GM21423 (cell line): ENCODE measurements around the gene NUDT13.
"Not testable (repeated sequence)": the region's sequence is repeated elsewhere in the genome, so short reads cannot be mapped to it uniquely, and the experiment has no call there.

Experiments used
- ATAC-seq: cut with Tn5 transposase; IDR thresholded peaks from one replicate; pipeline ENCODE4 v1.9.1; 2021; ENCODE audit warnings: mild to moderate bottlenecking, moderate library complexity; ENCODE audit not compliant: unreplicated experiment

NUDT13 gene

DNA sequence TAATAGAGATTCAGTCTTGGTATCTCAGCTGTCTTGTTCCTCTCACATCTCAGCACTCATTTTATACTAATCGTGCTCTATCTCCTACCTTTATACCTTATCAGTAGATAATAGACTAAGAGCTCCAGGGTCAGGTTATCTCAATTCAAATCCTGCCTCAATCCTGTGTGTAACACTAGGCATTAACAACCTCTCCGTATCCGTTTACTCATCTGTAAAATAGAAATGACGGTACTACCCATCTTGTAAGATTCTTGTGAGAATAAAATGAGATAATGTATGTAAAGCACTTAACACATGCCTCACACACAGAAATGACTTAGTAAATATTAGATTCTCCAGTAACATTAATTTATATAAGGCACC, 13.0 kb upstream of the NUDT13 start:
- ATAC-seq, result no peak

GRCh38 chr10:73099141-73099540, 11.1 kb upstream of the NUDT13 start:
- ATAC-seq, result no peak

DNA sequence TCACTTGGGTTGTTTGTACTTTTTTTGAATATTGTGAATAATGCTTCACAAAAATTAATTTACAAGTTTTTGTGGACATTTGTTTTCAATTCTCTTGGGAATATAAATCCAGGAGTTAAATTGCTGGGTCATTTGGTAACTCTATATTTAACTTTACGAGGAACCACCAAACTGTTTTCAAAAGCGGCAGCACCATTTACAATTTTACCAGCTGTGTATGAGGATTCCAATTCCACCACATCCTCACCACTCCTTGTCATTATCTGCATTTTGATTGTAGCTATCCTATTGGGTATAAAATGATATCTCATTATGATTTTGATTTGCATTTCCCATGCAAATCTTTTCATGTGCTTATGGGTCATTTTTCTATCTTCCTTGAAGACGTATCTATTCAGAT, 4.0 kb upstream of the NUDT13 start:
- no peak for ATAC-seq

- ATAC-seq, result not testable (repeated sequence)
These were observed 1.0 kb upstream of the NUDT13 start for GRCh38 chr10:73109248-73109652.

DNA sequence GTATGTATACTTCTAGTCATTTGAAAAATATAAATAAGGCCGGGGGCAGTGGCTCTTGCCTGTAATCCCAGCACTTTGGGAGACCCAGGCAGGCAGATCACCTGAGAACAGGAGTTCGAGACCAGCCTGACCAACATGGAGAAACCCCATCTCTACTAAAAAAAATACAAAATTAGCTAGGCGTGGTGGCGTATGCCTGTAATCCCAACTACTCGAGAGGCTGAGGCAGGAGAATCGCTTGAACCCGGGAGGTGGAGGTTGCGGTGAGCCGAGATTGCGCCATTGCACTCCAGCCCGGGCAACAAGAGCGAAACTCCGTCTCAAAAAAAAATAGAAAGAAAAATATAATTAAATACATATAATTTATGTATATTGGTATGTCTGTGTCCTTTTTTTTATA, 1.8 kb downstream of the NUDT13 start:
- ATAC-seq, result not testable (repeated sequence)

- no peak for ATAC-seq
These were observed 3.3 kb downstream of the NUDT13 start for GRCh38 chr10:73113551-73113950.

GRCh38 chr10:73116017-73116416, 5.8 kb downstream of the NUDT13 start:
- no peak for ATAC-seq

- ATAC-seq, result peak; percentile 48
These were observed 7.9 kb downstream of the NUDT13 start for GRCh38 chr10:73117976-73118743.

GRCh38 chr10:73119457-73119856, 9.2 kb downstream of the NUDT13 start:
- ATAC-seq, result no peak

- ATAC-seq, result no peak
These were observed 9.7 kb downstream of the NUDT13 start for GRCh38 chr10:73119952-73120351.

GRCh38 chr10:73126343-73126742, 16.1 kb downstream of the NUDT13 start:
- ATAC-seq, result no peak

GRCh38 chr10:73131301-73131700, 21.0 kb downstream of the NUDT13 start:
- ATAC-seq, result no peak

DNA sequence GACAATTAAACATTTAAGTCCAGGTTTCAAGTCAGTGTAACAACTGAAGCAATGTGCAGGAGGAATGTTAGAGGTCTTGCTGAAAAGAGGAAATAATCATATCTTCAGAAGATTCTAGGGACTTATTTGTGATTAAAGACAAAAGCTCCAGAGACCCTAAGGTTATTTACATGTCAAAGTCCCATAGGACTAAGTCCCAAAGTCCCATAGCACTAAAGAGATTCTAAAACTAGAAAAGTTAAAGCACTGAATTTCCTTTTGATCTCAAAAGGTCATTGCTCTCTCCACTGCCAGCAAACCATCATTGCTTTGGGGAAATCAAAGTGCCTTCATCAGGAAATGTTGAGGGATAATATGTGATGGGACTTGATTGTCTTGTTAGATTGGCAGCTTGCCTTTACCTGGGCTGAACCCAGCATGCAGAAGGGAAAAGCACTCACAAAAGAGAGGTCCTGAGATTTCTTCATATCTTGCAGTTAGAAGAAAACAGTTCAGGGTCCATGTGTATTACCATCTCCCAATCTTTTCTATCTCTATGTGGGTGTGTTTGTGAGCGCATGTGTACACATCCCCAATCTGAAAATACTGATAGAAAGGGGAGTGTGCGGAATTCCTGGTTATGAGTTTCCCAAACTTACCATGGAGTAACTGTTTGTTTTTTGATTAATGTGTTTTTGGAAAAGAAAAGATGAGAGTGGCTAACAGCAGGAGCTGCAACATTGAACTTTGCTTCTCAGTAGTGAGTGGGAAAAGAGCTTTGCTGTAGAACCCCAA, 21.8 kb downstream of the NUDT13 start:
- ATAC-seq, result no peak

GRCh38 chr10:73134727-73135126, 24.5 kb downstream of the NUDT13 start:
- no peak for ATAC-seq

DNA sequence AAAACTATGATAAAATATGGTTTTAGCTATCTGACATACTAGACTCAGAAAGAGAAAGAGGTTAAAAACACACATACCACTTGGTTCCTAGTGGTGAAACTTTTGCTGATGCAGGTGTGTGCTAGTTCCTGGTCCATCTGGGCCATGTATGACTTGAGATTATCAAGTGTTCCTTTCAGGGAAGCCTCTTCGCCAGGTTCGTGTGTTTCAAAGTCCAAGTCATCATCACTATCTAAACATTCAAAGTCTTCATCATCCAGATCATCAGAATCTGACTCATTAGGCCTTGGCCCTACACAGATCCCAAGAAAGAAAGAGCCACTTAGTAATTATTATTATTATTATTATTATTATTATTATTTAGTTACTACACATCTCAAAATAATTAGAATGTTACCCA, 26.4 kb downstream of the NUDT13 start:
- ATAC-seq, result no peak

GRCh38 chr10:73139251-73139650, 29.0 kb downstream of the NUDT13 start:
- no peak for ATAC-seq

GRCh38 chr10:73141603-73142002, 31.3 kb downstream of the NUDT13 start:
- no peak for ATAC-seq

DNA sequence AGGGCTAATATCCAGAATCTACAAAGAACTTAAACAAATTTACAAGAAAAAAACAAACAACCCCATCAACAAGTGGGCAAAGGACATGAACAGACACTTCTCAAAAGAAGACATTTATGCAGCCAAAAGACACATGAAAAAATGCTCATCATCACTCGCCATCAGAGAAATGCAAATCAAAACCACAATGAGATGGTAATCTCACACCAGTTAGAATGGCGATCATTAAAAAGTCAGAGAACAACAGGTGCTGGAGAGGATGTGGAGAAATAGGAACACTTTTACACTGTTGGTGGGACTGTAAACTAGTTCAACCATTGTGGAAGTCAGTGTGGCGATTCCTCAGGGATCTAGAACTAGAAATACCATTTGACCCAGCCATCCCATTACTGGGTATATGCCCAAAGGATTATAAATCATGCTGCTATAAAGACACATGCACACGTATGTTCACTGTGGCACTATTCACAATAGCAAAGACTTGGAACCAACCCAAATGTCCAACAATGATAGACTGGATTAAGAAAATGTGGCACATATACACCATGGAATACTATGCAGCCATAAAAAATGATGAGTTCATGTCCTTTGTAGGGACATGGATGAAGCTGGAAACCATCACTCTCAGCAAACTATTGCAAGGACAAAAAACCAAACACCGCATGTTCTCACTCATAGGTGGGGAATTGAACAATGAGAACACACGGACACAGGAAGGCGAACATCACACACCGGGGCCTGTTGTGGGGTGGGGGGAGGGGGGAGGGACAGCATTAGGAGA, 40.6 kb downstream of the NUDT13 start:
- ATAC-seq, result not testable (repeated sequence)

GRCh38 chr10:73152009-73152408, 41.8 kb downstream of the NUDT13 start:
- ATAC-seq, result no peak

DNA sequence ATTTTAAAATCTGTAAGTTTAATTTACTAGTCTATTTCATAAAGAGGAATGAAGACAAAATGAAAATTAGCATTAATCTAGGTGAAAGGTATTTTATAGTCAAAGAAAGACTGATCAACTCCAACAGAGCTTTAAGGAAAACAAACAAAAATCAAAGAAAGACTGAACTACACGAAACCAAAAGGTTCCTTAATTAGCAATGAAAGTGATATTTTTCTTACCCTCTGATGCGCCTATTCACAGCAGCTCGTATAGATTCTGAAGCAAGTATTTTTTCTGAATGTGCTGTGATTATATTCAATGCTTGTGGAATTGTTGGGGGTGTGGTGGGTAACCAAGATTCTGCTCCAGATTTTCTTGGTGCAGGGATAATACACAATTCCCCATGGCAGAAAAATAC, 45.8 kb downstream of the NUDT13 start:
- no peak for ATAC-seq

DNA sequence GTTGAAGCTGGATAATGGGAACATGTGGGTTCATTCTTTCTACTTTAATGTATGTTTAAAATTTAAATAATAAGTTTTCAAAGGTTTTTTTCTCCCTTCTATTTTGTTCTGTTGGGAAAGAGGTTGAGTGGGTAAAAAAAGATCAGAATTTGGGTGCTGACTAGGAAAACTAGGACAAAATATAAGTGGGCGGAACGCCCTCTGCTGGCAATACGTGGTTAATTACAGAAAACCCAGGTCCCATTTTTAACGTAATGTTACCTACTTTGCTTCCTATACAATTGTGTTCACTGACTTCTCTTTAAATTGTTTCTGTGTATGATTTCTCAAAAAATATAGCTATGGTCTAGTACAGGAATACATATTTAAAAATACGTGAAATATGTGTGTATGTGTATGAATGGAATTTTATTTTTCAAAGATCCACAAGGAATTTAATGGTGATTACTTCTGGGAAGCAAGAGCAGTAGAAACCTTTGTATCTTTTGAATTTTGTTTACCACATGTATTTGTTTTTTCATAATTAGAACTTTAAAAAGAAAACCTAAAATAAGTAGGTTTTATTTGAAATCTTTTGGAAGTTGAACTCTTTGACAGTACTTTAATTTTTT, 48.9 kb downstream of the NUDT13 start:
- no peak for ATAC-seq
